Epithelial cell of proximal tubule (primary cell): Measurements from ENCODE around the gene PRMT2. TPM values are rescaled to one million over a fixed set of nuclear protein-coding genes. Genes with fewer than 3 reads are reported as not detected.
"Not testable (repeated sequence)": the region's sequence is repeated elsewhere in the genome, so short reads cannot be mapped to it uniquely, and the experiment has no call there.

Source experiments
- DNase-seq: peaks from one replicate; pipeline ENCODE4 v3.0.0-alpha.2; 2011; ENCODE audit warnings: low read depth
- H3K4me3 ChIP-seq: 2 replicates; pipeline ENCODE4 v1.5.1; 2011; ENCODE audit warnings: low read depth, mild to moderate bottlenecking, low read length
- CTCF ChIP-seq: conservative IDR thresholded peaks from 2 replicates; pipeline ENCODE4 v1.5.1; 2012; ENCODE audit warnings: low read depth, mild to moderate bottlenecking, low read length
- total RNA-seq: library from RNA; depleted of rRNA; stranded (reverse); fragments of >200 nt; gene quantifications from 2 replicates; pipeline ENCODE4 v1.2.3, GENCODE V29; 2015

Gene PRMT2
- total RNA-seq, 1 donor from 2014 or later = 98.8 TPM

GRCh38 chr21:46666941-46667740 is 31.7 kb downstream of the PRMT2 start:
- peak overlapping the region; percentile 56 for H3K4me3 ChIP-seq
- DNase-seq = no peak
- no peak for TF ChIP-seq CTCF

- no peak for DNase-seq
- peak overlapping the region; percentile 56 for H3K4me3 ChIP-seq
- TF ChIP-seq CTCF = no peak
These were observed 32.4 kb downstream of the PRMT2 start for GRCh38 chr21:46667741-46668380.

GRCh38 chr21:46668381-46668780 is 32.9 kb downstream of the PRMT2 start:
- H3K4me3 ChIP-seq = peak overlapping the region; percentile 56
- no peak for TF ChIP-seq CTCF
- no peak for DNase-seq

- not testable (repeated sequence) for DNase-seq, H3K4me3 ChIP-seq
These were observed 33.4 kb downstream of the PRMT2 start for GRCh38 chr21:46668904-46669303.

GRCh38 chr21:46674430-46675007 is 39.0 kb downstream of the PRMT2 start:
- no peak for TF ChIP-seq CTCF
- no peak overlapping the region for H3K4me3 ChIP-seq
- no peak for DNase-seq

- DNase-seq = no peak
- no peak overlapping the region for H3K4me3 ChIP-seq
- TF ChIP-seq CTCF = no peak
These were observed 40.3 kb downstream of the PRMT2 start for GRCh38 chr21:46675595-46676280.

- not testable (repeated sequence) for H3K4me3 ChIP-seq, DNase-seq
These were observed 41.1 kb downstream of the PRMT2 start for GRCh38 chr21:46676542-46676941.

- H3K4me3 ChIP-seq, DNase-seq: not testable (repeated sequence)
These were observed 46.1 kb downstream of the PRMT2 start for GRCh38 chr21:46681593-46681992.

- DNase-seq, H3K4me3 ChIP-seq: not testable (repeated sequence)
These were observed 63.2 kb downstream of the PRMT2 start for GRCh38 chr21:46698652-46699051.

GRCh38 chr21:46699104-46699503 is 63.6 kb downstream of the PRMT2 start:
- DNase-seq, H3K4me3 ChIP-seq: not testable (repeated sequence)
